ENCODE measurements around the gene NEDD4L.

The NEDD4L gene

DNA sequence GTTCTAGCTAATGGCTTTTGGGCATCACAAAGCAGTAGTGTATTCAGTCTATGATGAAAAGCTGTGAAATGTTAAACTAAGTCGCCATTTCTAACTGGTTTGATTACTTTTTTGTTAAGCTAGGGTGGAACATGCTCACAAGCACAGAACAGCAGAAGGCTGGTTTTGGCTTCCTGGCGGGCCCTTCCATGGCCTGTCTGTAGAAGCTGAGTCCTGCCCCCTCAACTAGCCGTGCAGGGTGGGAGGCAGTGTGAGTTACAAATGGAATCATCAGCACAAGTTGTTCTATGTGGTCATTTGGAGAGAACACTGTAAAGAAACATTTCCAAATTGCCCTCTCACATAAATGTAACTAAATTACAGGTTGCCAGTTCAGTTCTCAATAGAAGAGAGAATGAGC, 294.1 kb downstream of the NEDD4L start:
- peak in 1 of 51 donors; percentile 27 for DNase-seq

DNA sequence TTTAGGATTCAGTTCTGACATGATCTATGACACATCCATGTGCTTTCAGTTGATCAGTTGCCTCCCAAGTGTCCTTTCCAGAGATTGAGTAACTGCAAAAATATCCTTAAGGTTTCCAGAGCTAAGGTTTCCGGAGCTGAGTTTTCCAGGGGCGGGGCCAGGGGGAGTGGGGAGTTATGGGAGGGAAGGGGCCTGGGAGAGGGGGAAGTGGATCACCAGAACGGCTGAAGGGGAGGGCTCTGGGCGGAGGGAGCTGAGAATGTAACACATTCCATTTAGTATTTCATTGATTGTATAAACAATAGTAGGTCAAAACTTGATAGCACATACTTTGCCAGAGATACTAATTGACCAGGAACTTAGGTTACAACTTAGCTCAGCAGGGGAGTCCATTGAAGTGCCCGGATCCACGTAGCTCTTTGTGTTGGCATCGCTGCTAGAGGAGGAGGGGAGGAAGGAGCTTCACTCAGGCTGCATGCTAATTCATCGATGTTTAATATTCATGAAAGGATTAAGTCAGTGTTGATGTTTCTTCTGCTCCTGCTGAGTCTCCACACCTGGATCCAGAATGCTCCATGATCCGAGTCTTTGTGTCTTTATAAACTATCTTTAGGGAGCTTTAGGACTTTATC, 295.1 kb downstream of the NEDD4L start:
- peak in 1 of 51 donors; percentile 23 for DNase-seq

DNA sequence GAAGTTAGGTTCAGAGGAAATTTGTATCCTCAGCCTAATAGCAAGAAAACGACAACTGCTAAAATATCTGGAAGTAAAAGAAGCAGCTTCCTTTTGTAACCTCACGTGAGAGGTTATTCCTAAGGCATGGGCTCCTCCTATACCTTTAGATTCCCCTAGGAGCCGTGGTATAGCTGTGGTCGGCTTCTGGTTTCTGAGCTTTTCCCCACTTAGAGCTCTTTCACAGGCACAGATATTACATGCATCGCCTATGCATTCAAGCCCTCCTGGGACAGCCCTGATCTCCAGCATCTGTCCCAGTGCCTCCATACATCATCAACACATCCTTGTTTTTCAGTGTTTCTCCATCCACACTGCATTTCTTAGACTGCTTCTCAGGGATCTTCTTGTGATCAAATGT, 295.9 kb downstream of the NEDD4L start:
- DNase-seq: no peak

DNA sequence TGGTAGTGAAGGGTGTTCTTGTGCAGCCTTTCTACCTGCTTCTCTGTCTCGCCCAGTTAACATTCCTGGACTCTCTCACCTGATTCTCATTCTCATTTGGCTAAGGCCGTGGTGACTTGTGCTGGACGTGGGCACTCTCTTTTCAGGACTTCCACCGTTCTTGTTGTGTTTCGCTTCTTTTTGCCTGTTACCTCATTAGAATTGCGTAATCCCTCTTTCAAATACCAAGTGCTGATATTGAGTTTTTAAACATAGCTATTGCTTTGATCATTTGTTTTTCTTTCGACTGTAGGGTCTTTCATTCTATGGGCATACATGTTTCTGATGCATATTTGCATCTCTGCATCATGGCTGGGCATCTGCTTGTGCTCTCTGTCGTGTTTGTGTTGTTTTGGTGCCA, 297.9 kb downstream of the NEDD4L start:
- no peak for DNase-seq

- DNase-seq: no peak
Measured at GRCh38 chr18:58344080-58344670, 300.1 kb downstream of the NEDD4L start.

DNA sequence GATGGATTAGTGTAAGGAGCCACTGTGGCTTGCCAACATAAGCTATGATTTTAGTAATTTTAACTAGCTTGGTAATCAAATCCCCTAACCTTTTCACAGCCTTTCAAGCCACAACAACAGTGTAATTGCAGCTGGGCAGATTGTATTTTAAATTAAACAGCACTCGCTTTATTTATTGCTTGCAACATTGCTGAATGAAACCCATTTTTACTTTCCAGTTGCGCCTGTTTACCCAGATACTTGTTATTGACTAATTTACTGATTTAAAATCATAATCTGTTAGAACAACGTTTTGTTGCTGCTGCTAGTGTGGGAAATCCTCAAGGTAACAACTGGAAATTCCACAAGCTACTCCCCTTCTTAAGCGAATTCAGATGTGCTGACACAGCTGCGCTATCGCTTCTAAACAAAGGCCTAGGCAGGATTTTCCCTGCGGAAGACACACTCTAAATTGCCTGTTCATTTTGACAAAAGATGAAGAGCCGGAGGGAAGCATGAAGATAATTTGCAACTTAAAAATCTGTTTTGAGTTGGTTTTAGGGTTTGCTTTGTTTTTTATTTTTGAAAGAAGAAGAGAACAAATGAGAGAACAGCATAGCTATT, 300.9 kb downstream of the NEDD4L start:
- no peak for DNase-seq

- DNase-seq: no peak
Measured at GRCh38 chr18:58345875-58346274, 301.8 kb downstream of the NEDD4L start.

DNA sequence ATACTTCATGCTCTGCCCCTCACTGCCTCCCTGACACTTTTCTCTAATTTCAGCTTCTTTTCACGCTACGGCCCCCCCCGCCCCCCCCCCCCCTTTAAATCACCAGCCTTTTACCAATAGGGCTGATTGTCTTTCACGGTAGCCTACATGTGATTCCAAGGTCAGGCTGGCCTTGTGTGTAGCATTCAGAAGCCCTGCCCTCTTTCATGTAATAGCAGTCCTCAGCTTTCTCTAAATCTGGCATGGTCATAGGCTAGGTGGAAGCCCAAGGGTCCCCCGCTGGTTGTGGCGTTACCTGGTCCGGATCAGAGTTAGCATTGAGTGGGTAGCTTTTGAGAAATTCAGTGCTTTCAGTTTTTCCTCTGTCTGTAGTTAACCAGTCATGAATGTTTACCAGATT, 303.1 kb downstream of the NEDD4L start:
- no peak for DNase-seq

DNA sequence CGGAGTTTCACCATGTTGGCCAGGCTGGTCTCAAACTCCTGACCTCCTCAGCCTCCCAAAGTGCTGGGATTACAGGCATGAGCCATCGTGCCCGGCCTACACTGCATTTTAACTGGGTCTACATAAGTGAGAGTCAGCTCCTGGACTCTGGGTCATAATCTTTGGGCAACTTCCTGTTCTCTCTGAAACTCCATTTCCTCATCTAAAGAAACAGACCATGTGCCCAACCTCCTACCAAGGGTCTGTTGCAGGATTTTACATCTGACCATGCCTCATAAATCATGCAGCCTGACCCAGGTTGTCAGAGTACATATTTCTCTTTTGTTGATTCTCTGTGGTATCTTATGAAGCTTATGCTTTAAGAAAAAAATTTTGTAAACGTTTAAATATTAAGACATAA, 304.5 kb downstream of the NEDD4L start:
- no peak for DNase-seq

- no peak for DNase-seq
Measured at GRCh38 chr18:58348951-58349350, 304.9 kb downstream of the NEDD4L start.

- no peak for DNase-seq
Measured at GRCh38 chr18:58349650-58350049, 305.6 kb downstream of the NEDD4L start.

- no peak for DNase-seq
Measured at GRCh38 chr18:58350526-58350925, 306.5 kb downstream of the NEDD4L start.

- DNase-seq: no peak
Measured at GRCh38 chr18:58351776-58352175, 307.8 kb downstream of the NEDD4L start.

DNA sequence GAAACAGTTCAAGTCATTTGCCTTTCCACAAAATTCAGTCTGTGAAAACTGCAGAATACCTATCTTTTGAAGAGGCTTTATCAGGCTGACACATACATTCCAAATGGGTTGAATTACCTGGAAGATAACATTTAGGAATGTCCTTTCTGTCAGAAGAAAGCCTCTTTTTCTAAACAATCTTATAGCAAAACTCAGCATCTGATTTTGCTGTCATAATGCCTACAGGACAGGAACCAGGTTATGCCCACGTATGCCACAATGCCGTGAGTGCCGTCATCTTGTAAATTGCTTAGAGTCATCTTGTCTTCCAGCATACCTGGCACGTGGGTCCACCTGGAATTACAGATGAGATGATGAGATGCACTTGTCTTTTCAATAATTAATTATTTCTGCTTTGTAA, 309.6 kb downstream of the NEDD4L start:
- DNase-seq: no peak

GRCh38 chr18:58354051-58354450, 310.0 kb downstream of the NEDD4L start:
- no peak for DNase-seq

GRCh38 chr18:58354791-58355190, 310.8 kb downstream of the NEDD4L start:
- DNase-seq: no peak

DNA sequence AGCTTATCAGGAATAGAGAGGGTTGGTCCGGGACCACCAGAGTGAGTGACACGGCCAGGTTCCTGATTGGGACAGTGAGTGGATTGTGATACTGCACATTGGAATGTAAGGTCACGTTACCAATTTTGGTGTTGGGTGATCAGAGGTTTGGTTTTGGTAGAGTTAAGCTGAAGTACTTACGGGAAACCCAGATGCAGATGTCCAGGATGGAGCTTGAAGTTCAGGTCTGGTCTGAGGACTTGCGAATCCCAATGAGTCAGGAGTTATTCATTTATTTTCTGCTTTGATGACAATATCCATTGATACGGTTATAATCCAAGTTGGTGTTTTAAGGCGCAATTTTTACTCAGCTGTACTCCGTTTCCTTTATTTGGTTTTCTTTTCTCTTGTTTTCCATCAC, 311.2 kb downstream of the NEDD4L start:
- no peak for DNase-seq

DNA sequence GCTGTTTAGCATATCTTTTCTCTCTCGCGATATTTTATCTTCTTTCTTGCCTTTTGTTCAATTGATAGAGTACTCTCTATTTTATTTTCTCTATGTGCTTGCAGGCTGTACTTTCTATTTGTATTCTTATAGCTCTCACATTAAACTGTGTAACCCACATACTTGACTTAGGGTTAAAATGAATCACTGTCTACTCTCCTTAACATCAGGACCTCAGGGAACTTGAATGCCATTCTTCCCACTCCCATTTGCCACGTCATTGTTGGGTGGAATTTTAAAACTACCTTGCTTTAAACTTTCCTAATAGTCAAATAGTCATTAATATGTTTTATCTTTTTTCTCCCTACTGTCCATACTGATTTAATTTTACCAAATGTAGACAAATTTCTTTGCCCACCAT, 315.2 kb downstream of the NEDD4L start:
- DNase-seq: no peak

- DNase-seq: no peak
Measured at GRCh38 chr18:58359620-58360019, 315.6 kb downstream of the NEDD4L start.

DNA sequence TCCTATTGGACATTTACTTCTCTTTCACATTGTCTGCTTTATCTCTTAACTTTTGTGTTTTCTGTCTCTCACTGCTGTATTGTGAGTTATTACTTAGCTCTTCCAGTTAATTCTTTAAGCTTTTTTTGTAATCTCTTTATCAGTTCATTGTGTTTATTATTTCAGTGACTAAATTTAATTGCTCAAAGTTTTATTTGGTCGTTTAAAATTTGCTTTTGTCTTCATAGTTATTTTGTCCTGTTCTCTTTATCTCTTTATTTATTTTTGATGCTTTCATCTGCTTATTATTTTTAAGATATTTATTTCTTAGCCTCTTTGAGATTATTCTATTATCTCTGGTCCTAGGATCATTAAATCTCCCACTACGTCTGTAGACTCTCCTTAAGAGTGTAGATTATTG, 316.3 kb downstream of the NEDD4L start:
- no peak for DNase-seq

GRCh38 chr18:58361212-58361611, 317.2 kb downstream of the NEDD4L start:
- no peak for DNase-seq

- peak in 4 of 51 donors; percentile 7 to 66 (median 26) for DNase-seq
Measured at GRCh38 chr18:58362027-58362575, 318.1 kb downstream of the NEDD4L start.

- no peak for DNase-seq
Measured at GRCh38 chr18:58362829-58363271, 318.8 kb downstream of the NEDD4L start.

Measured in hypothalamus (tissue), 51 donors.